Measurements from ENCODE around the gene DHX40.
"Not testable (repeated sequence)": the region's sequence is repeated elsewhere in the genome, so short reads cannot be mapped to it uniquely, and the experiment has no call there.

GRCh38 chr17:59524930-59525329, 40.5 kb upstream of the DHX40 start:
- not testable (repeated sequence) for TF ChIP-seq POLR2A, CTCF (IDR thresholded peaks at IDR 0.05)
